Endothelial cell of umbilical vein (primary cell): ENCODE results near the gene FOXP1. TPM values are rescaled to one million over a fixed set of nuclear protein-coding genes. Genes with fewer than 3 reads are reported as not detected.

Experiments
- BruUV-seq: library from RNA; stranded (reverse); fragments of 400-500 nt; replicated peaks from 2 replicates; lab custom pipeline; 2021; lab: Mats Ljungman, UMichigan
- CTCF ChIA-PET: fragments of 300-600, 350-600 bp; sonication (Branson Sonifier 250); formaldehyde crosslinking; loops from one replicate; lab custom pipeline; 2021; ENCODE audit warnings: antibody characterized with exemption, inconsistent platforms; lab: Charles Lee
- POLR2A ChIA-PET: fragments of 300-600, 350-600 bp; sonication (Branson Sonifier 250); formaldehyde crosslinking; loops from one replicate; lab custom pipeline; 2021; ENCODE audit warnings: antibody characterized with exemption, inconsistent platforms; lab: Charles Lee
- DNase-seq: peaks from one replicate; pipeline ENCODE4 v3.0.0-alpha.2; 2011; ENCODE audit warnings: low read depth, low spot score
- FAIRE-seq: peaks from 2 replicates; lab custom pipeline; 2011; peaks lifted over from hg19 to GRCh38; lab: Jason Lieb, UNC
- H2AFZ ChIP-seq: 2 replicates; pipeline ENCODE4 v1.6.0; 2012; ENCODE audit warnings: low read depth, low read length, control low read depth, inconsistent platforms
- H3K27ac ChIP-seq: 2 replicates; pipeline ENCODE4 v1.5.1; 2011; ENCODE audit warnings: low read depth, mild to moderate bottlenecking, control low read depth, low read length, moderate library complexity; ENCODE audit not compliant: insufficient read depth
- H3K27me3 ChIP-seq, 2 experiments: 2 replicates each; pipeline versions ENCODE4 v1.6.0 to v1.6.1; 2011; ENCODE audit warnings: low read length in 2 of 2, mixed read lengths in 1 of 2; ENCODE audit not compliant: control insufficient read depth in 2 of 2, insufficient read depth in 2 of 2
- H3K36me3 ChIP-seq, 2 experiments: 2 replicates in 1 of 2; 3 replicates in 1 of 2; pipeline ENCODE4 v1.5.1; 2011; ENCODE audit warnings: low read length in 2 of 2, mild to moderate bottlenecking in 1 of 2, moderate library complexity in 1 of 2; ENCODE audit not compliant: control insufficient read depth in 2 of 2, insufficient read depth in 2 of 2; ENCODE audit errors: extremely low read depth in 1 of 2
- H3K4me1 ChIP-seq: 3 replicates; pipeline ENCODE4 v1.5.1; 2011; ENCODE audit warnings: mild to moderate bottlenecking, low read length; ENCODE audit not compliant: control insufficient read depth, insufficient read depth; ENCODE audit errors: extremely low read depth
- H3K4me2 ChIP-seq: 2 replicates; pipeline ENCODE4 v1.6.1; 2011; ENCODE audit warnings: low read length, control low read depth, mixed read lengths; ENCODE audit not compliant: insufficient read depth
- H3K4me3 ChIP-seq, 3 experiments: fragments of 200-600 bp in 1 of 3; sonication (generic), shearing (Covaris generic) in 1 of 3; replicated peaks in 1 of 3; 2 replicates each; pipeline ENCODE4 v1.5.1; 2011 to 2016; ENCODE audit warnings: control low read depth in 3 of 3, low read length in 3 of 3, mild to moderate bottlenecking in 2 of 3, inconsistent platforms in 1 of 3, low read depth in 1 of 3, moderate library complexity in 1 of 3; ENCODE audit not compliant: insufficient read depth in 1 of 3
- H3K79me2 ChIP-seq: 2 replicates; pipeline ENCODE4 v1.6.0; 2012; ENCODE audit warnings: low read length, inconsistent platforms; ENCODE audit not compliant: control insufficient read depth, insufficient read depth
- H3K9ac ChIP-seq: replicated peaks from 2 replicates; pipeline ENCODE3; 2011; ENCODE audit warnings: low read length, control low read depth; ENCODE audit not compliant: insufficient read depth; ENCODE audit errors: extremely low read depth
- H3K9me1 ChIP-seq: replicated peaks from 3 replicates; pipeline ENCODE4 v1.6.0; 2011; ENCODE audit warnings: mild to moderate bottlenecking, low read length; ENCODE audit not compliant: control insufficient read depth, insufficient read depth; ENCODE audit errors: extremely low read depth
- H3K9me3 ChIP-seq: replicated peaks from 2 replicates; pipeline ENCODE4 v1.5.1; 2012; ENCODE audit warnings: low read length, inconsistent platforms; ENCODE audit not compliant: control insufficient read depth, insufficient read depth
- H4K20me1 ChIP-seq: replicated peaks from 2 replicates; pipeline ENCODE3; 2011; ENCODE audit warnings: mild to moderate bottlenecking, low read length; ENCODE audit not compliant: control insufficient read depth, insufficient read depth; ENCODE audit errors: extremely low read depth
- EZH2 ChIP-seq: IDR thresholded peaks from 2 replicates; pipeline ENCODE4 v1.6.1; 2012; ENCODE audit warnings: borderline replicate concordance, low read depth, mild to moderate bottlenecking, moderate library complexity, low read length, inconsistent platforms; ENCODE audit not compliant: severe bottlenecking
- FOS ChIP-seq: IDR thresholded peaks from 2 replicates; pipeline ENCODE4 v1.6.1; 2011; ENCODE audit warnings: mild to moderate bottlenecking, low read length, moderate library complexity, borderline replicate concordance; ENCODE audit not compliant: insufficient read depth
- GATA2 ChIP-seq: IDR thresholded peaks from 2 replicates; pipeline ENCODE4 v1.7.0; 2011; ENCODE audit warnings: low read depth, mild to moderate bottlenecking, moderate library complexity, mixed read lengths, low read length; ENCODE audit not compliant: insufficient read length, insufficient read depth
- JUN ChIP-seq: IDR thresholded peaks from 2 replicates; pipeline ENCODE4 v1.6.1; 2011; ENCODE audit warnings: borderline replicate concordance, low read depth; ENCODE audit not compliant: insufficient read length, insufficient read depth
- MAX ChIP-seq: IDR thresholded peaks from 2 replicates; pipeline ENCODE4 v1.6.1; 2011; ENCODE audit not compliant: insufficient read depth, insufficient read length
- MYC ChIP-seq: IDR thresholded peaks from one replicate; pipeline ENCODE4 v1.6.1; 2011; ENCODE audit warnings: mild to moderate bottlenecking, low read depth, low read length
- POLR2A ChIP-seq: IDR thresholded peaks from 2 replicates; pipeline ENCODE4 v1.6.1; 2012; ENCODE audit warnings: low read depth, mild to moderate bottlenecking, control low read depth, low read length
- POLR2AphosphoS5 ChIP-seq: IDR thresholded peaks from 2 replicates; pipeline ENCODE4 v1.6.1; 2012; ENCODE audit warnings: low read depth, mild to moderate bottlenecking, control low read depth, low read length, moderate library complexity; ENCODE audit not compliant: insufficient read depth
- dilution Hi-C: fragments of 300-500 bp; cut with MboI; formaldehyde crosslinking; loops from one replicate; pipeline ENCODE4 v1.15.0; 2019; ENCODE audit warnings: low sequenced_read_pairs; ENCODE audit not compliant: extremely low pct_ligation_motif_present
- intact Hi-C: fragments of 100-400 bp; cut with micrococcal nuclease; formaldehyde crosslinking; loops from one replicate; pipeline ENCODE4 v1.10.0; 2022
- polyA plus RNA-seq, 4 experiments: library from polyadenylated mRNA; depleted of rRNA in 3 of 4; stranded (reverse) in 3 of 4; unstranded in 1 of 4; fragments of >200 nt; gene quantifications; 2 replicates each; pipeline versions ENCODE4 v1.2.1 to v1.2.3, GENCODE V29; 2011 to 2012; ENCODE audit warnings: missing spikeins in 1 of 4
- total RNA-seq: library from RNA; stranded (reverse); gene quantifications from 2 replicates; pipeline ENCODE4 v1.2.3, GENCODE V29; 2021
- TF ChIP-seq, protein P1 (sequence below), 2 donors: IDR thresholded peaks; 1 replicate in 1 of 2; 2 replicates in 1 of 2; pipeline ENCODE4 v1.5.1; 2011; ENCODE audit warnings: low read length in 2 of 2, mild to moderate bottlenecking in 2 of 2, moderate library complexity in 2 of 2, control low read depth in 1 of 2, inconsistent platforms in 1 of 2, low read depth in 1 of 2; ENCODE audit not compliant: insufficient read depth in 1 of 2; ENCODE audit errors: extremely low read depth in 1 of 2

FOXP1 gene
- total and polyA plus RNA-seq, 2 donors (not counting 3 experiments of a cell fraction or from before 2014, with no cell fraction given), result 41.0 to 107 TPM

DNA sequence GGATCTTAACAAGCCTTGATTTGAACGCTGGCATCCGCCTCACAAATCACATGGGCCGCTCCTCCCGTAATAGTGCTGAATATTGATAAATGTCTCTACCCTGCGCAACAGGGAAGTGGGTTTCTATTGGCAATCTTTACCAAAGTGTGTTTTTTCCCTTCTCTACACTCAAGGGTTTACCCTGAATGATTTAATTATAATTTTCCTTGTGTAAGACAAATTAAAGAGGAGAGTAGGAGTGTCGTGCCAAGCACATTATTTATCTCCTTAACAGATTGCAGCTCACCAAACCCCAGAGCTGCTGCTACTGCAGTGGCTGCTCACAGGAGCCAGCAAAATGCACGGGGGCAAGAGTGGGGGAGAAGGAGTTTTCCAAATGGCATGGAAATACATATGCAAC lies 545.8 kb downstream of the FOXP1 start:
- no peaks in the 10 kb centered on the region for H3K27me3 ChIP-seq
- peaks cover 18 to 40% of the 10 kb centered on the region in 2 experiments for H3K36me3 ChIP-seq
- H3K4me2 ChIP-seq, result no peak overlapping the region
- DNase-seq, result no peak
- TF ChIP-seq JUN, result no peak
- TF ChIP-seq FOS, result no peak
- TF ChIP-seq POLR2A, result no peak
- TF ChIP-seq POLR2AphosphoS5, result no peak
- TF ChIP-seq, protein P1, sequence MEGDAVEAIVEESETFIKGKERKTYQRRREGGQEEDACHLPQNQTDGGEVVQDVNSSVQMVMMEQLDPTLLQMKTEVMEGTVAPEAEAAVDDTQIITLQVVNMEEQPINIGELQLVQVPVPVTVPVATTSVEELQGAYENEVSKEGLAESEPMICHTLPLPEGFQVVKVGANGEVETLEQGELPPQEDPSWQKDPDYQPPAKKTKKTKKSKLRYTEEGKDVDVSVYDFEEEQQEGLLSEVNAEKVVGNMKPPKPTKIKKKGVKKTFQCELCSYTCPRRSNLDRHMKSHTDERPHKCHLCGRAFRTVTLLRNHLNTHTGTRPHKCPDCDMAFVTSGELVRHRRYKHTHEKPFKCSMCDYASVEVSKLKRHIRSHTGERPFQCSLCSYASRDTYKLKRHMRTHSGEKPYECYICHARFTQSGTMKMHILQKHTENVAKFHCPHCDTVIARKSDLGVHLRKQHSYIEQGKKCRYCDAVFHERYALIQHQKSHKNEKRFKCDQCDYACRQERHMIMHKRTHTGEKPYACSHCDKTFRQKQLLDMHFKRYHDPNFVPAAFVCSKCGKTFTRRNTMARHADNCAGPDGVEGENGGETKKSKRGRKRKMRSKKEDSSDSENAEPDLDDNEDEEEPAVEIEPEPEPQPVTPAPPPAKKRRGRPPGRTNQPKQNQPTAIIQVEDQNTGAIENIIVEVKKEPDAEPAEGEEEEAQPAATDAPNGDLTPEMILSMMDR (IDR thresholded peaks at IDR 0.05; ENCODE audit: extremely low read depth in 1 of 2, insufficient read depth in 1 of 2, low read depth in 1 of 2, low read length in 2 of 2), result no peak
- TF ChIP-seq MAX, result no peak
- no peak for TF ChIP-seq EZH2
- no peak for TF ChIP-seq GATA2
- TF ChIP-seq MYC, result no peak
- dilution Hi-C loops, result no loop called here
- H3K79me2 ChIP-seq, result peaks cover 70% of the 10 kb centered on the region
- no peak overlapping the region for H3K9ac ChIP-seq
- H3K4me3 ChIP-seq, result no peak overlapping the region
- H3K9me1 ChIP-seq, result no peaks in the 10 kb centered on the region
- H3K4me1 ChIP-seq, result peaks cover 19% of the 10 kb centered on the region
- ChIA-PET CTCF (interaction anchor here (1.1 kb wide), 1 partner anchor 31 kb away, joined by 3 read pairs; no protein-coding TSS in a partner anchor), POLR2A (no interaction called here)
- no peaks in the 10 kb centered on the region for H3K9me3 ChIP-seq
- FAIRE-seq, result no peak
- H3K27ac ChIP-seq, result no peak overlapping the region
- intact Hi-C loops, result no loop called here
- H2AFZ ChIP-seq, result no peak overlapping the region
- BruUV-seq, result no TSS peak
- no peaks in the 10 kb centered on the region for H4K20me1 ChIP-seq
